ENCODE measurements around the gene MINDY4.

The MINDY4 gene

DNA sequence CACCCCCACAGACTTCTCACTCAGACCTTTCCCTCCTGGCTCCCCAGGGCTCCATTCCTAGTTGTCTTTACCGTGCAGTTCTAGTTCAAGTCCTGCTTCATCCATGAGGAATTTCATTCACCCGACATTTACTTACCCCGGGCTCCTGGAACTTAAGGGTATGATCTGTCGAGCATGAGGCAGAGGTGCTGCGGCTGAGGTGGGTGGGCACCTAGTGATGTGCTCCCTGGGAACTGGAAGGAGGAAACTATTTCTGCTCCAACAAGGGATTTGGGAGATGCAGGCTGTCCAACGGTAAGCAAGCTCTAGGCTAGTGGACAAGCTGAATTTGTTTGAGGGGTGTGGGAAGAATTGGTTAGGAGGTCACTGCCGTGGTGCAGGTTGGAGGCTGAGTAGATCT is 110.2 kb downstream of the MINDY4 start:
- TF ChIP-seq POLR2AphosphoS5 (IDR thresholded peaks at IDR 0.05; ENCODE audit: low read depth, low read length): no peak
- no peak for TF ChIP-seq TAF1 (IDR thresholded peaks at IDR 0.05; ENCODE audit: low read depth, low read length)
- FAIRE-seq: no peak
- DNase-seq (ENCODE audit: insufficient read length, low spot score): no peak

- no peak for TF ChIP-seq POLR2A (IDR thresholded peaks at IDR 0.05; ENCODE audit: low read depth, low read length)
- no peak for TF ChIP-seq TAF1 (IDR thresholded peaks at IDR 0.05; ENCODE audit: low read depth, low read length)
- TF ChIP-seq POU2F2 (IDR thresholded peaks at IDR 0.05; ENCODE audit: low read depth, low read length): no peak
- no peak for TF ChIP-seq POLR2AphosphoS5 (IDR thresholded peaks at IDR 0.05; ENCODE audit: low read depth, low read length)
- no peak for TF ChIP-seq SPI1 (IDR thresholded peaks at IDR 0.05; ENCODE audit: low read depth, low read length)
- TF ChIP-seq PAX5 (IDR thresholded peaks at IDR 0.05; ENCODE audit: insufficient read depth, low read length, severe bottlenecking): no peak
- FAIRE-seq (no peak), DNase-seq (ENCODE audit: insufficient read length, low spot score) (no peak)
Measured at GRCh38 chr7:30884881-30885280, 113.7 kb downstream of the MINDY4 start.

DNA sequence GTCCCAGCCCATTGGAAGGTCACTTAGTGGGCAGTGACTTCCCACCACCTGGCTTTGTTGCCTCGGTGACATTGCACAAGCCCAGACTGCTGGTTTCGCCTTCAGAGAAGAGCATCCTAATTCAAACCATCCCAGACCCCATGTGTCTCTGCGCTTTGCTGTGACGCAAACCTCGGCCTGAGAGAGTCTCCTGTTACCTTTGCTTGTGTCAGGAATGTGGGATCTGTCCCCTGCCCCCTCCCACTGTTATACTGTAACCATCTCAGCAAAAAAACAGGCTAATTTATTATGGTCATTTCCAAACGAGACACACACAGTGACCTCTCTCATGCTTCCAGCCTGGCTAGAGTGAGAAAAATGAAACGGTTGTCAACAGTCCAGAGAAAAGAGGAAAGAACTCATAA is 115.4 kb downstream of the MINDY4 start:
- no peak for FAIRE-seq

GRCh38 chr7:30887464-30887872 is 116.3 kb downstream of the MINDY4 start:
- no peak for FAIRE-seq
- no peak for DNase-seq (ENCODE audit: insufficient read length, low spot score)
- TF ChIP-seq TAF1 (IDR thresholded peaks at IDR 0.05; ENCODE audit: low read depth, low read length): no peak
- TF ChIP-seq SPI1 (IDR thresholded peaks at IDR 0.05; ENCODE audit: low read depth, low read length): no peak
- no peak for TF ChIP-seq POLR2AphosphoS5 (IDR thresholded peaks at IDR 0.05; ENCODE audit: low read depth, low read length)
- no peak for TF ChIP-seq POLR2A (IDR thresholded peaks at IDR 0.05; ENCODE audit: low read depth, low read length)
- TF ChIP-seq POU2F2 (IDR thresholded peaks at IDR 0.05; ENCODE audit: low read depth, low read length): no peak

More for the DNA sequence above, 115.4 kb downstream of the MINDY4 start:
- TF ChIP-seq POLR2AphosphoS5 (IDR thresholded peaks at IDR 0.05; ENCODE audit: low read depth, low read length) (no peak), PAX5 (IDR thresholded peaks at IDR 0.05; ENCODE audit: insufficient read depth, low read length, severe bottlenecking) (no peak), TAF1 (IDR thresholded peaks at IDR 0.05; ENCODE audit: low read depth, low read length) (no peak), POLR2A (IDR thresholded peaks at IDR 0.05; ENCODE audit: low read depth, low read length) (no peak), SPI1 (IDR thresholded peaks at IDR 0.05; ENCODE audit: low read depth, low read length) (no peak), POU2F2 (IDR thresholded peaks at IDR 0.05; ENCODE audit: low read depth, low read length) (no peak)
- no peak for DNase-seq (ENCODE audit: insufficient read length, low spot score)

- FAIRE-seq: no peak
- DNase-seq (ENCODE audit: insufficient read length, low spot score): no peak
- TF ChIP-seq POLR2A (IDR thresholded peaks at IDR 0.05; ENCODE audit: low read depth, low read length) (no peak), POU2F2 (IDR thresholded peaks at IDR 0.05; ENCODE audit: low read depth, low read length) (no peak), PAX5 (IDR thresholded peaks at IDR 0.05; ENCODE audit: insufficient read depth, low read length, severe bottlenecking) (no peak), POLR2AphosphoS5 (IDR thresholded peaks at IDR 0.05; ENCODE audit: low read depth, low read length) (no peak), TAF1 (IDR thresholded peaks at IDR 0.05; ENCODE audit: low read depth, low read length) (no peak), SPI1 (IDR thresholded peaks at IDR 0.05; ENCODE audit: low read depth, low read length) (no peak)
Measured at GRCh38 chr7:30888747-30889146, 117.5 kb downstream of the MINDY4 start.

DNA sequence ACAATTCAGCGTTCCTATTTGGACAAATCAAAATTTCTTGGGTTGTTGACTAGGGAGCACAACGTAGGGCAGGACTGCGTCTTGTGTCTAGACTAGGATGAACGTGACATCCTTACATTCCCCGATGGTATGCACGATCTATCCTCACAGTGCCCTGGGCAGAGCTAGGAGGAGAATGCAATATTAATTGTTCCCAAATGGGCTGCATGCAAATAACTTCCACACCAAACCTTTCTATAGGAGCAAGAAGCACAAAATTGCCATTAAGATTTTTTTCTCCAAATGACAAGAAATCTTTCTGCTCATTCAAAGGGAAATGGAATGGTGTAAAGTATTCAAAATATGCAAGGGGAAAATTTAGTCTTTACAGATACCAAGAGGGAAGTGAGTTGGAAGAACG is 119.0 kb downstream of the MINDY4 start:
- no peak for TF ChIP-seq POU2F2 (IDR thresholded peaks at IDR 0.05; ENCODE audit: low read depth, low read length)
- no peak for TF ChIP-seq POLR2AphosphoS5 (IDR thresholded peaks at IDR 0.05; ENCODE audit: low read depth, low read length)
- TF ChIP-seq SPI1 (IDR thresholded peaks at IDR 0.05; ENCODE audit: low read depth, low read length): no peak
- no peak for TF ChIP-seq POLR2A (IDR thresholded peaks at IDR 0.05; ENCODE audit: low read depth, low read length)
- no peak for TF ChIP-seq PAX5 (IDR thresholded peaks at IDR 0.05; ENCODE audit: insufficient read depth, low read length, severe bottlenecking)
- TF ChIP-seq TAF1 (IDR thresholded peaks at IDR 0.05; ENCODE audit: low read depth, low read length): no peak
- FAIRE-seq (no peak), DNase-seq (ENCODE audit: insufficient read length, low spot score) (no peak)

DNA sequence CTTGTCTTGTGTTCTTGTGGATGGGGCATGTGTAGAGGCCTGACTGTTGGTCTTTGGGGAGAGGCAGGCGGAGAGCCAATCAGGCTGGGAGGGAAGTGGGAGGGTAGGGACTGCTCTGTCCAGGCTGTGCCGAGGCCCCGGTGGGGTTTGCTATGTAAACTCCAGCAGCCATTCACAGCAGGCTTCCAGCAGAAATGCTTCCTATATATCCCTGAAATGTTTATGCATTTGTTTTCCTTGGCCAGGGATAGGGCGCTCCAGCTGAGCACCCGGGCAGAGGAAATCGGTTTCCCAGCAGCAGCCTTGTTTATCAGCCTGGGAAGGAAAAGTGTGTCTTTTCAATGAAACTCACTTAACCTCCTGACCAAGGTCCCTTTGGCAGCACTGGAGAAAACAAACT is 122.1 kb downstream of the MINDY4 start:
- TF ChIP-seq SPI1 (IDR thresholded peaks at IDR 0.05; ENCODE audit: low read depth, low read length) (no peak), POU2F2 (IDR thresholded peaks at IDR 0.05; ENCODE audit: low read depth, low read length) (no peak), POLR2A (IDR thresholded peaks at IDR 0.05; ENCODE audit: low read depth, low read length) (no peak), TAF1 (IDR thresholded peaks at IDR 0.05; ENCODE audit: low read depth, low read length) (no peak), POLR2AphosphoS5 (IDR thresholded peaks at IDR 0.05; ENCODE audit: low read depth, low read length) (no peak), PAX5 (IDR thresholded peaks at IDR 0.05; ENCODE audit: insufficient read depth, low read length, severe bottlenecking) (no peak)
- no peak for DNase-seq (ENCODE audit: insufficient read length, low spot score)
- FAIRE-seq: no peak

DNA sequence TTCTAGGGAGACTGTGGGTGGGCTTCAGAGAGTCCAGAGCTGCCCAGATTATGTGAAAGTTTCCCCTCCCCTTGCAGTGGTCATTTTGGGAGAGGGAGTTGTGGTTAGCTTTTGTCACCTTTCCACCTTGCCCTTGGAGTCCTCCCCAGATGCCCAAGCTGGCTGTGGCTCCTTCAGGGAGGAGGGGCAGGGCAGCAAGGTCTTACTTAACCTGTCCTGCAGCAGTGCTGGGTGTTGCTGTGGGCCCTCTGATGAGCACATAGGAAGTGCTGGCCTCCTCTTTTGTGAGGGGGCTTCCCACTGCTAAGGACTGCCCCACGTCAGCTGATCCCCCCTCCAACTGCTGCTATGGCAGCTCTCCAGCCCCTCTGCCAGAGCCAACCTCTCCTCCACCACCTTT is 122.8 kb downstream of the MINDY4 start:
- DNase-seq (ENCODE audit: insufficient read length, low spot score) (no peak), FAIRE-seq (no peak)
- no peak for TF ChIP-seq SPI1 (IDR thresholded peaks at IDR 0.05; ENCODE audit: low read depth, low read length)
- TF ChIP-seq TAF1 (IDR thresholded peaks at IDR 0.05; ENCODE audit: low read depth, low read length): no peak
- TF ChIP-seq POLR2A (IDR thresholded peaks at IDR 0.05; ENCODE audit: low read depth, low read length): no peak
- no peak for TF ChIP-seq POLR2AphosphoS5 (IDR thresholded peaks at IDR 0.05; ENCODE audit: low read depth, low read length)
- no peak for TF ChIP-seq POU2F2 (IDR thresholded peaks at IDR 0.05; ENCODE audit: low read depth, low read length)
- no peak for TF ChIP-seq PAX5 (IDR thresholded peaks at IDR 0.05; ENCODE audit: insufficient read depth, low read length, severe bottlenecking)

- no peak for TF ChIP-seq POLR2AphosphoS5 (IDR thresholded peaks at IDR 0.05; ENCODE audit: low read depth, low read length)
- TF ChIP-seq PAX5 (IDR thresholded peaks at IDR 0.05; ENCODE audit: insufficient read depth, low read length, severe bottlenecking): no peak
- TF ChIP-seq POU2F2 (IDR thresholded peaks at IDR 0.05; ENCODE audit: low read depth, low read length): no peak
- TF ChIP-seq SPI1 (IDR thresholded peaks at IDR 0.05; ENCODE audit: low read depth, low read length): no peak
- TF ChIP-seq TAF1 (IDR thresholded peaks at IDR 0.05; ENCODE audit: low read depth, low read length): no peak
- TF ChIP-seq POLR2A (IDR thresholded peaks at IDR 0.05; ENCODE audit: low read depth, low read length): no peak
- FAIRE-seq: no peak
- no peak for DNase-seq (ENCODE audit: insufficient read length, low spot score)
Measured at GRCh38 chr7:30894866-30895605, 123.8 kb downstream of the MINDY4 start.

DNA sequence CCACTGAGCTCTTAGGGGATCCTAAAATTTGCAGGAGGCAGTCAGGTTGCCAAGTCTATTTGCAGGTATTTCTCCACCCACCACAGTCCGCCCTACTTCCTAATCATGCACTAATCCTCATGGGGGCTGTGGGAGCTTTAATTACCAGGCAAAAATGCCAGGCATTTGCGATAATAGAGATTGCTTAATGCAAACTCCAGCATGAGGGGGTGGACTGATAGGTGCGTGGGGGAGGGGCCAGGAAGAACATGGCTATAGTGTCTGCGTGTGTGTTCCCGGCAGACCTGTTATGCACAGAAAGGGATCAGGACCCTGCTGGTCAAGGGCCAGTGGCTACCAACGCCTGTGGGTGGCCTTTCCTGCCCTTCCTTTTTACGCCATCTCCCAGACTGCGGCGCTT is 124.8 kb downstream of the MINDY4 start:
- no peak for FAIRE-seq
- TF ChIP-seq POLR2A (IDR thresholded peaks at IDR 0.05; ENCODE audit: low read depth, low read length) (no peak), TAF1 (IDR thresholded peaks at IDR 0.05; ENCODE audit: low read depth, low read length) (no peak), POLR2AphosphoS5 (IDR thresholded peaks at IDR 0.05; ENCODE audit: low read depth, low read length) (no peak), POU2F2 (IDR thresholded peaks at IDR 0.05; ENCODE audit: low read depth, low read length) (no peak), SPI1 (IDR thresholded peaks at IDR 0.05; ENCODE audit: low read depth, low read length) (no peak), PAX5 (IDR thresholded peaks at IDR 0.05; ENCODE audit: insufficient read depth, low read length, severe bottlenecking) (no peak)
- no peak for DNase-seq (ENCODE audit: insufficient read length, low spot score)

Measured in GM12891 (cell line).